ENCODE data around the gene PIAS1.

- TF ChIP-seq, protein P1, sequence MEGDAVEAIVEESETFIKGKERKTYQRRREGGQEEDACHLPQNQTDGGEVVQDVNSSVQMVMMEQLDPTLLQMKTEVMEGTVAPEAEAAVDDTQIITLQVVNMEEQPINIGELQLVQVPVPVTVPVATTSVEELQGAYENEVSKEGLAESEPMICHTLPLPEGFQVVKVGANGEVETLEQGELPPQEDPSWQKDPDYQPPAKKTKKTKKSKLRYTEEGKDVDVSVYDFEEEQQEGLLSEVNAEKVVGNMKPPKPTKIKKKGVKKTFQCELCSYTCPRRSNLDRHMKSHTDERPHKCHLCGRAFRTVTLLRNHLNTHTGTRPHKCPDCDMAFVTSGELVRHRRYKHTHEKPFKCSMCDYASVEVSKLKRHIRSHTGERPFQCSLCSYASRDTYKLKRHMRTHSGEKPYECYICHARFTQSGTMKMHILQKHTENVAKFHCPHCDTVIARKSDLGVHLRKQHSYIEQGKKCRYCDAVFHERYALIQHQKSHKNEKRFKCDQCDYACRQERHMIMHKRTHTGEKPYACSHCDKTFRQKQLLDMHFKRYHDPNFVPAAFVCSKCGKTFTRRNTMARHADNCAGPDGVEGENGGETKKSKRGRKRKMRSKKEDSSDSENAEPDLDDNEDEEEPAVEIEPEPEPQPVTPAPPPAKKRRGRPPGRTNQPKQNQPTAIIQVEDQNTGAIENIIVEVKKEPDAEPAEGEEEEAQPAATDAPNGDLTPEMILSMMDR (IDR thresholded peaks at IDR 0.05) = no peak
- TF ChIP-seq CEBPB (IDR thresholded peaks at IDR 0.05) (no peak), POLR2A (IDR thresholded peaks at IDR 0.05; ENCODE audit: low read length) (no peak), JUNB (IDR thresholded peaks at IDR 0.05) (no peak), HES2 (IDR thresholded peaks at IDR 0.05) (no peak), MYC (IDR thresholded peaks at IDR 0.05; ENCODE audit: borderline replicate concordance, low read length) (no peak), MAX (IDR thresholded peaks at IDR 0.05) (no peak), CBX8 (IDR thresholded peaks at IDR 0.05) (no peak)
Measured at GRCh38 chr15:68203486-68203885, 149.4 kb downstream of the PIAS1 start.
